HG03064 (cell line): Measurements from ENCODE around the gene CAV3.
"Not testable (repeated sequence)": the region's sequence is repeated elsewhere in the genome, so short reads cannot be mapped to it uniquely, and the experiment has no call there.

ENCODE experiments used
- ATAC-seq: cut with Tn5 transposase; IDR thresholded peaks from one replicate; pipeline ENCODE4 v1.9.1; 2021; ENCODE audit warnings: low read depth; ENCODE audit not compliant: unreplicated experiment

Gene CAV3

DNA sequence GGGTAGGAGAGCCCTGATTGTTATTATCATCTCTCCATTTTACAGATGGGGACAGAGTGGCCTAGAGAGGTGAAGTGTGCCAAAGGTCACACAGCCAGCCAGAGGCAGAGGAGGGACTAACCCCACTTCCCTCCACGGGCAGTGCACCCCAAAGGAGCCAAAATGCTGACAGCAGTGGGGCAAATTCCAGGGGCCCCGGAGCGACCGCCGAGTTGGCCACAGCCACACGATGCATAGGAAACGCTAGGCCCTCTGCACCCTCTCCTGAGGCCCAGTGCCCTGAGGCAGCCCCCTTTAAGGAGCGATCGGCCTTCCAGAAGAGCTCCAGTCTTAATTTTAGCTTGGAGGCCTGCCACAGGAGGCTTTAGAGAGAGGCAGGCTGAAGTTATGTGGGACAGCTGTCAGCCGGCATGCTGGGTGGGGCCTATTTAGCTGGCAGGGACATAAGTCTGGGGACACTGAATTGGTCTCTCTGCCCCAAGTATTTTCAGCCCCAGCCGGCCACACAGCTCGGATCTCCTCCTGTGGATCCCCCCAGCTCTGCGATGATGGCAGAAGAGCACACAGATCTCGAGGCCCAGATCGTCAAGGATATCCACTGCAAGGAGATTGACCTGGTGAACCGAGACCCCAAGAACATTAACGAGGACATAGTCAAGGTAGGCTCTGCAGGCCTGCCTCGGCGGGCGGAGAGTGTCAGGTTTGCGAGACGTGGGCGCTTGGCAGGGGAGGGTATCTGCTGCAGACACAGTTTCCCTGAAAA is at the start of gene CAV3:
Gene CAV3 (plus strand): TSS at position 471 of the 763 bp plus-strand sequence. CDS start 75 bp downstream, at position 546.
- ATAC-seq: no peak

DNA sequence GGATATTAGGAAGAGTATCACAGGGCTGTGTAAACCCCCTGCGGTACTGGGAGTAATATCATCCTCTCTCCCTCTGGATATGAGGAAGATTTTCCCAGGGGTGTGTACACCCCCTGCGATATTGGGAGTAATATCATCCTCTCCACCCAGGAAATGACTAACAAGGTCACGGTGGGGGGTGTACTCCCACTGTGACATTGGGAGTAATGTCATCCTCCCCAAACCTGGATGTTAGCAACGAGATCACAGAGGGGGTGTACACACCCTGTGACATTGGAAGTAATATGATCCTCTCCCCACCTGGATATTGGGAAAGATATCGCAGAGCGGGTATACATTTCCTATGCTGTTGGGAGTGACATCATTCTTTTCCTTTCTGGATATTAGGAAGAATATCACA is 48.6 kb upstream of the CAV3 start:
- ATAC-seq: not testable (repeated sequence)

DNA sequence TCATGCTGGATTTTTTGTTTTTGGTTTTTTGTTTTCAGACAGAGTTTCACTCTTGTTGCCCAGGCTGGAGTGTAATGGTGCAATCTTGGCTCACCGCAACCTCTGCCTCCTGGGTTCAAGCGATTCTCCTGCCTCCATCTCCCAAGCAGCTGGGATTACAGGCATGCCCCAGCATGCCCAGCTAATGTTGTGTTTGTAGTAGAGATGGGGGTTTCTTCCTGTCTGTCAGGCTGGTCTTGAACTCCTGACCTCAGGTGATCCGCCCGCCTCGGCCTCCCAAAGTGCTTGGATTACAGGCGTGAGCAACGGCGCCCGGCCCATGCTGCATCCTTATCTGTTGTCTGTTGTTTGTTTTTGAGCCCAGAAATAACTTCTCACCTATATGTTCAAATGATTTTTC is 42.3 kb upstream of the CAV3 start:
- ATAC-seq: not testable (repeated sequence)

DNA sequence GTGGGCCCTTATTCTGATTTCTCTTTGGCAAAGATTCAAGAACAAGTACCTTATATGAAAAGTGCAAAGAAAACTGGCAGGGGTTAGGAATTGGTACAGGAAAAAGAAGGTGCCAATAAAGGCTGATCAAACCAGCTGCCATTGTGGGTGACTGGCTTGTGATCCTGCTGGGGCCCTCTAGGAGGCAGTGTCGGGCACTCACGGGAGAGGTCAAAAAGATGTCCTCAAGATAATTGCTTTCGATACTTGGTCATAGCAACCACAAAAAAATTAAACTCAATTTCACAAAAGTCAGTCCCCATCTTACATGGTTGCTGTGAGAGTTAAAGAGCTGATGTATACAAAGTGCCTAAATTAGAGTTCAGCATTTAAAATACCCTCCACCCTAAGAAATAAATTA is 31.0 kb upstream of the CAV3 start:
- ATAC-seq: no peak

DNA sequence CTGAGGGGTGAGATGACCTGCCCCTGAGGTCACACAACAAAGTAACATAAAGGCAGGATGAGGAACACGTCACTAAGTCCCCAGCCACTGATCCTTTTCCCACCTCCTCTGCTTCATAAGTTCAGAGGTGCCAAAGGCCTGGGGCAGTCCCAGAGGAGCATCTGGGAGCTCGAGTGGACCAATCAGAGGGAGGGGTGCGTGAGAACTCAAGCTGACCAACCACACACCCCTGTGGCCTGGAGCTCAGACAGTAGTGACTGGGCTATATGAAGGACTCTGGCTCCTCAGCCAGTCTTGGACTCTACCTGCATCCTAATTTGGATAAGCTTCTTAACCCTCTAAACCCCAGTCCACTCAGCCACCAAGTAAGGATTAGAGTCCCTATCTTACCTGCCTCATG is 28.0 kb upstream of the CAV3 start:
- no peak for ATAC-seq

DNA sequence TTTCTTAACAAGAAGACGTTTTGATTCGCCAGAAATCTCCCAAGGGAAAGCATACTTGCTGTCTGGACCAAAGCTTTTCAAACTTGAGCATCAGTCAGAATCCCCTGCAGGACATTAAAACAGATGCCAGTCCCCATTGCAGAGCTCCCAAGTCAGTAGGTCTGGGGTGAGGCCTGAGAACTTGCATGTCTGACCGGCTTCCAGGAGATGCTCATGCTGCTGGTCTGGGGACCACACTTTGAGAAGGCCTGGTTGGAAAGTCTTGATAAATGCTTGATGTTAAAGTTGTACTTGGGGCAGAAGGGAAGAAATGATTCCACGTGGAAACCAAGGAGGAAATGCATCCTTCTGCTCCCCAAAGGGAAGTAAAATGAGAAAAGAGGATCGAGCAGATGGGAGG is 24.3 kb upstream of the CAV3 start:
- no peak for ATAC-seq

DNA sequence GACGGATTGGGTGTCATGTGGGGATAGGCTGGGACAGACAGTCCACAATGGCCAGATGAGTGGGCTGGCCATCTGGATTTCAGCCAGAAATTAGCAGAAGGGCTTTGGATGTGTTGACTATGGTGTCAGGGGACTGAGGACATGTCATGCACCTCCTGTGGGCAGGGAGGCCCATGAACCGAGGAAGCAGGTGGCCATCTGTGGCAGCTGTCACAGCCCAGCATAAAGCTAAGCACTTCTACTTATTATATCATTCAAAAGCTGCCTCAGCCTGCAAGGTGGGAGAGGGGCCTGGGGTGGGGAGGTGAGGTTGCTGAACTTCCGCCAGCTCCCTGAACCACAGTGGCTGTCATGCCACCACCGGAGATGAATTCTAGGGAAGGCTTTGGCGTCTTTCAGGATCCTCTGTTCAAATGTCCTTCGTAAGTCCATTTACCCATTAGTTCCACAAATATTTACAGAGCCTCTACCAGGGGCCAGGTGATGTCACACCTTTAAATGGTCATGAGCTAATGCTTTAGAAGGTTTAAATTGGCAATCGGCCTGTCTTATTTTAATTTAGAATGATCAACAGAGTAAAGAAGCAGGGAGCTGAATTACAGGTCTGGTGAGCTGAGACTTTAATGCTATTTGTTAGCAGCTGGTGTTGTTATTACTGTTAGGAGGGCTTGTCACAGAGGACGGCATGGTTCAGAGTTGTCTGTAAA is 23.6 kb upstream of the CAV3 start:
- no peak for ATAC-seq

DNA sequence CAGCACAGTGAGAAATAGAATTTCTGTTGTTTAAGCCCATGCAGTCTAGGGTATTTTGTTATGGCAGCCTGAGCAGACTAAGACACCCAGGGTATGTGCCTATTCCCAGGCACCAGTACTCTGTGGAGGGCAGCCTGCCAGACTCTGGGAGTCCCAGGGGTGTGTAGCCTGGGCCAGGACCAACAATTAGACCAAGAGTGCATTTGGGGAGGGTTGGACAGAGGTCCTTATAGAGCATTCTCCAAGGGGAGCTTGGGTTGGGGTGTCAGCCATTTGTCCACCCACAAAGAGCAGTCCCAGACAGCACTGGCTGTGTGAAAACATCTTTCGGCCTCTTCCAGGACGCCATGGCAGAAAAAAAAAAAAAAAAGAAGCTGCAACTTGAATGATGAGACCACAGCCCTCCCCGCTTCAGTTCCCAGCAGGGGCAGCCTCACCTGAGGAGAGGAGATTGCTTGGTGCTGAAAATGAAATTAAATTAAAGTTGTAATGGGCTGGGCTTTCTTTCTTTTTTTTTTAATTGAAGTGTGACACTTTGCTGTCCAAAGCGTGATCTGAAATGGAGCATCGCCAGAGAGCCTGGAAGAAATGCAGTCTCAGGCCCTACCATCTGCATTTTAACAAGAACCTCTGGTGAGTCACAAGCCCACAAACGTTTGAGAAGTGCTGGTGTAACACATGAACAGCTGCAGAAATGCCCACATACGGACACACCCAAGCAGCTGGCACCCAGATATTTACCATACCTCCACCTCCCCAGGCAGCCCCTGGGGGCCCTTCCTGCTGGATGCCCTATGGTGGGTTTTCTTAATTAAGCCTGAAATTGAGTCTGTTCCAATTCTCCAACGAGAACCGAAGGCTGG is 21.3 kb upstream of the CAV3 start:
- no peak for ATAC-seq

DNA sequence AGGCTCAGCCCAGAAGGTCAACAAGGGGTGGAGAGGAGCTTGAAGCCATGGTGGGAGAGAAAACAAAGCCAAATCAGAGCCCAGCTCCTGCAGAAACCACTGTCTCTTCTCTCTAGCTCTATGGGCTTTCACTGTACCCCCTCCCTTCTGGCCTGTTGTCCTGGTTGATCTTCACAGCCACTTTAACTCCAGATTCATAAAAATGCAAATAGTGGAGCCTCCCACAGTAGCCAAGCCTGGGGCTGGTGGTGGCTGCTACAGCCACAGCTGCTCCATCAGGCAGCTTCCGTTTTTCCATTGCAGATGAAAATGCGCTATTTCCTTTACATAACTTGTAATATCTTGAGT is 20.7 kb upstream of the CAV3 start:
- no peak for ATAC-seq

DNA sequence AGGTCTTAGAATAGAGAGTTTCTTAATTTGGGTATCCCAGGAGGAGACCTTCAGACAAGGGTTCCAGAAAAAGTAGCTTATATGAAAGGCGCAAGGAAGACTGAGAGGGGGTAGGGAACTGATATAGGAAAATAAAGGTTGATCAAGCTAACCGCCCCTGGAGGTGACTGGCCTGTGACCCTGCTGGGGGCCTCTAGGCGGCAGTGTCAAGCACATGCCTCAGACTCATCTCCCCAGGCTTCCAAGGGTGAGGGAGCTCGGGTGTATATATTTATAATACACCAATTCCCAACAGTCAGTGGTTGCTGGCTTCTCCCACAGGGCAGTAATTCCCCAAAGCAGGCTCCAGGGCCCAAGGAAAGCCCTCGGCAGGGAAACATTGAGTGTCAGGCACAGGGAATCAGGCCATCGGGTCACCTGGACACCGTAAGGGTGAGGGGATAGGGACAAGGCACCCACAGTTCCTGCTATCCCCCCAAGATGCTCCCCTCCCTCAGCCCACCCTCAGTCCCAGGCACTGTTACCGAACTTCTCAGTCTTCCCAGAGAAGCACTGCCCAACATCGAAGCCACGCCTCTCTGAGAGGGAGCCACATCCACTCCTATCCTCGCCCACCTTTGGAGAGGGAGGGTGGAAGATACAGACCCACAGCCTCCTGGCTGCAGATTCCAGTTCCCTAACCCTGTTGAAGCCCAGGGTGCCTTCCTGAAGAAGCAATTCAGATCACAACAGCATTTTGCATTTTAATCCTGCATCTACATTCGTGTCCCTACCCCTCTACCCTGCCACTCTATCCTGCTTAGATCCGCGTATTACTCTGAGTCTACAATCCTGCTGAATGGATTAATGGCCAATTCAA is 19.5 kb upstream of the CAV3 start:
- no peak for ATAC-seq

DNA sequence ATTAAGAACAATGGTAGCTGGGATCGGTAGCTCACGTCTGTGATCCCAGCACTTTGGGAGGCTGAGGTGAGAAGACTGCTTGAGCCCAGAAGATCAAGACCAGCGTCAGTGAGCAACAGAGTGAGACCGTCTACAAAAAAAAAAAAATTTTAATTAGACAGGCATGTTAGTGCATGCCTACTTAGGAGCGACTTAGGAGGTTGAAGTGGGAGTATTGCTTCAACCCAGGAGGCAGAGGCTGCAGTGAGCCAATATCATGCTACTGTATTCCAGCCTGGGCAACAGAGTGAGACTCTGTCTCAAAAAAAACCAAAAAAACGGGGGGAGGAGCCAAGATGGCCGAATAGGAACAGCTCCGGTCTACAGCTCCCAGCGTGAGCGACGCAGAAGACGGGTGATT is 17.8 kb upstream of the CAV3 start:
- ATAC-seq: not testable (repeated sequence)

DNA sequence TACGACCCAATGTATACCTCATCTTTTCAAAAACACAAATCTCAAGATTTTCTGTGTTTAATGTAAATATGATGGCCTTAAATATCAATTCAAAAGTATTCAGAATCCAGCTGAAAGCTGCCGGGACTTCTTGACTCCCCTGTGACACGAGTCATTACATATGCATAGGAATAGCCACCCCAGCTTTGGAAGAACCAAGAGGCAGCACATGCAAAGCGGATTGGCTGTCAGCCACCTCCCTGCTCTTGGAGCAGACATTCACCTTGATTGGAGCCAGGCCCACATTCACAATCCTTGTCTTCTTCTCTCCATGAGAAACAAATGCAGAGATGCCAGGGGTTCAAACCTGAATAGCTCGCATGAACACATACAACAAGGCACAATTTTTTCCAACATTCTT is 10.8 kb upstream of the CAV3 start:
- ATAC-seq: no peak

DNA sequence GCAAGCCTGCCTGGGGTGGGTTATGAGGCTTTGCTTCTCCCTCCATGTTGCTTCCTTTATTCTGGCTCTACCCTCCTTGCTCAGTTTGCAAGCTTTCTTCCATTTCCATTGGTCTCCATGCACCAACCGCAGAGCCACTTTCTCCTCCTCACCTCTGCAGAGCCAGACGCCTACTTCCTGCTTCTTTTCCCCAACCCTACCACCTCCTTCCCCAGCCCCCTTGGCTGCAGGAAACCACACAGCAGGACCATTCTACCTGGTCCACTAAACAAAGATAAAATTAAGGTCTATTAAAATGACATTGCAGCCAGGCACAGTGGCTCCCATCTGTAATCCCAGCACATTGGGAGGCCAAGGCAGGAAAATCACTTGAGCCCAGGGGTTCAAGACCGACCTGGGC is 10.0 kb upstream of the CAV3 start:
- no peak for ATAC-seq

DNA sequence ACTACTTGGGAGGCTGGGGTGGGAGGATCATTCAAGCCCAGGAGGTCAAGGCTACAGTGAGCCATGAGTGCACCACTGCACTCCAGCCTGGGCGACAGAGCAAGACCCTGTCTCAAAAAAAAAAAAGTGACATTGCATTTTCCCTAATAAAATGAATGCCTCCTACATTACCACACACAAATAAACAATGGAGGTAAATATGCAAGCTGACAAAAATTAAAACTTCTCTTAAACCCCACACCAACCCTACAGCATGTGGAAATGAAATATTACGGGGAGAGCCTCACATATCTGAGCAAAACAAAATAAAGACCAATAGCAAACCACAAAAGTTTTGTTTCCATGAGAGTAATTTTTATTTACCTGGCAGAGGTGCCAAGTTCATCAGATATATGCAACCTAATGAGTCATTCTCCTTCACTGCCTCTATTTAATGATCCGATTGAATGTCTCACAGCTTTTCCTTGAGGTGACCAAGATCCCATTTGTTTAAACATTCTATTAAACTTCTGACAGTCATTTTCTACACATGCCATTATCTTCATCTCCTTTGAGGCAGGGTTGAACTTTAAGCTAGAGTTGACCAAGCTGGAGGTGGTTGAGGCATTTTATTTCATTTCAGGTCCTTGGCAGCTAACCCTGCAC is 9.4 kb upstream of the CAV3 start:
- ATAC-seq: no peak

DNA sequence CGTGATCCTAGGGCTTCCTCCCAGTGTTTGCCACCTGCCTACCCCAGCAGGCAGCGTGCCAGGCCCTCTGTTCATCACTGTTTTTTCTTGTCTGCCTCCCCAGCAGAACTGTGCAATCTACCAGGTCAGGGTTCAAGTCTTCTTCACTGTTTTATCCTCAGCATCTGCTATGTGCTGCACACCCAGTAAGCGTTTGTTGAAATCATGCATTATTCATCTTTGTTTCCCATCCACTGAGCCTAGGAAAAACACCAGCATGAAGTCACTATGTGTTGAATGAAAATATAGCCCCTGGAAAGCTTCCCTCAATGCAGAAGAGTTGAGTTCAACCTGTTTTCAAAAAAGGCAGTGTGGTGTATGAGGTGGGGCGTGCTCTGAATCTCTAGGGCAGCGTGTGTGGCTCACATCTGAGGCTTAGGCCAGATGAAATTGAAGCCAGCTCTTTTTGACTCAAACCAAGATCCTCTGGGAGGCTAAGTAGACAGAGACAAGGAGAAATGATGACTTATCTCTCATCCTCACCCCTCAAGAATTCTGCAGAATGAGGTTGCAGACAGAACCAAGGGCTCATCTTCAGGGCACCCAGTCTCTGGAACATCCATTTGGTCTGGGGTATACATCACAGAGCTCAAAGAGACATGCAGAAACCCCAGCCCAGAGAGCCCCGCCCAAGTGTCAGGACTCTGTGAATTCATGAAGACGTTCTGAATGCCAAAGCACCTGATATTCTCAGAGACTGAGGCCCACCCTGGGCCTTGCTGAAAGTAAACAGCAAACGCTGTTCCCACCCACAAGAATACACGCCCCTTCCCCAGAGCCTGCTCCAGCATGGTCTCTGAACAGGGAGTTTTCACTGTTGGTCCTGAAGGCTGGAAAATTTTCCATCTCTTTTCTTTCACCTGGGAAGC is 5.7 kb upstream of the CAV3 start:
- ATAC-seq: no peak

DNA sequence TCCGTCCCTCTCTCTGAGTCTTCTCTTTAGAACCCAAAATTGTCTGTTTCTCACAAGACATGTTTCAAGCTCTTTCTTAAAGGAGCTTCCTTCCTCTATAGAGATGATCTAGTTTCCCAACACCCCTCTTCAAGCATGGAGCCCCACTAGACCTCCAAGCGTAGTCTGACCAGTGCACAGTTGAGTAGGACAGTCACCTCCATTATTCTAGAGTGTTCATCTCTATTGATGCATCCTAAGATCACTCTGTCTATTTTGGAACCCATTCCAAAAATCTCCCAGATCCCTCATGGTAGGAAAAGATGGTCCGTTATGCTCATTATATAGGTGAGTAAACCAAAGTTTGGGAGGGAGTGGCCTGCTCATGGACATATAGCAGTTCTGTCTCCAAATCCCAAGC is 4.1 kb upstream of the CAV3 start:
- no peak for ATAC-seq

DNA sequence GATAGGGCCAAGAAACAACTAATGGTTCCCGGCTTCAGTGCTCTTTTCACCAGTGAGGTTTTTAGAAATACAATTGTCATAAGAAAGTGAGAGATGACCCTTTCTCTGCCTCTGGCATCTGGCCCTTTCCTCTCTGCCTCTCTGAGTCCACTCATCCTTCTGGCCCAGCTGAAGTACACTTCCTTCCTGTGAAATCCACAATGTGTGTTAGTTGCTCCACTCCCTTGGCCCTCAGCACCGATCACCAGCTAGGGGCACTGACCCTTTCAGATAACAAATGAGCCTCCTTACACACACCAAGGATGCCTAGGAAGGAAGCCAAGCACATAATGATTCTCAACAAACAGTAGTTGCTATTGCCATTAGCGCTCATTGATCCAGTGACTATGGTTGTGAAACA is 2.9 kb upstream of the CAV3 start:
- ATAC-seq: no peak

DNA sequence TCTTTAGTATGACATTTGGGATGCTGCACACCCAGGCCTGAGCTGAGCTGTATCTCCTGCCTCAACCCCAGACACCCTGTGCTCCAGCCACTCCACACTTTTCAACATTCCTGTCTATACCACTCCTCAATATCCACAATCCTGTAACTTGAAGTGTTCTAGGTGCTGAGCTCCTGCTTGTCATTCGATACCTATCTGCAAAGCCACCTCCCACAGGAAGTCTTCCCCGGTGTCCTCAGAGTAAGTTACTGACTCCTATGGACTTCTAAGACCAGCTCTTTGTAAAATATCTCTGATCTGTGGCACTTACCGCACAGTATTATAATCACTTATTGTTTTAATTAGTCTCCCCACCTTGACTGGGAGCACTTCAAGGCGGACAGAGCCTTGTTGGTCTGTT is 1.2 kb upstream of the CAV3 start:
- ATAC-seq: no peak
